Osteocyte (in vitro differentiated cells): ENCODE data around the gene CYP4F8. TPM values are rescaled to one million over a fixed set of nuclear protein-coding genes. Genes with fewer than 3 reads are reported as not detected.
"Not testable (repeated sequence)": the region's sequence is repeated elsewhere in the genome, so short reads cannot be mapped to it uniquely, and the experiment has no call there.

Experiments
- DNase-seq: peaks from one replicate; pipeline ENCODE4 v3.0.0; 2021; ENCODE audit warnings: mixed read lengths; ENCODE audit not compliant: unreplicated experiment; ENCODE audit errors: extremely low spot score
- H3K27ac Mint-ChIP-seq: one replicate; pipeline ENCODE4 v1.8.0; 2021; ENCODE audit warnings: mild to moderate bottlenecking, mixed read lengths; ENCODE audit not compliant: unreplicated experiment
- H3K27me3 Mint-ChIP-seq: one replicate; pipeline ENCODE4 v1.8.0; 2021; ENCODE audit warnings: mixed read lengths; ENCODE audit not compliant: unreplicated experiment
- H3K36me3 Mint-ChIP-seq: one replicate; pipeline ENCODE4 v1.8.0; 2021; ENCODE audit warnings: mixed read lengths; ENCODE audit not compliant: unreplicated experiment
- H3K4me1 Mint-ChIP-seq: one replicate; pipeline ENCODE4 v1.8.0; 2021; ENCODE audit warnings: mixed read lengths; ENCODE audit not compliant: unreplicated experiment
- H3K4me3 Mint-ChIP-seq: one replicate; pipeline ENCODE4 v1.8.0; 2021; ENCODE audit warnings: mild to moderate bottlenecking, moderate library complexity, mixed read lengths; ENCODE audit not compliant: unreplicated experiment
- H3K9me3 Mint-ChIP-seq: one replicate; pipeline ENCODE4 v1.8.0; 2021; ENCODE audit warnings: mixed read lengths; ENCODE audit not compliant: unreplicated experiment
- CTCF ChIP-seq: fragments of 200-600 bp; sonication (generic); IDR thresholded peaks from 2 replicates; pipeline ENCODE4 v1.5.0; 2021; ENCODE audit warnings: antibody characterized with exemption, mild to moderate bottlenecking, moderate library complexity
- total RNA-seq: library from RNA; stranded (reverse); gene quantifications from 2 replicates; pipeline ENCODE4 v1.2.1, GENCODE V29; 2021

The CYP4F8 gene
- total RNA-seq, 1 donor from 2014 or later, result not detected

GRCh38 chr19:15673176-15673654 lies 58.2 kb downstream of the CYP4F8 start:
- Mint-ChIP-seq H3K36me3 (no peaks in the 10 kb centered on the region), H3K9me3 (peaks cover 10% of the 10 kb centered on the region), H3K4me1 (no peaks in the 10 kb centered on the region), H3K27ac (no peak overlapping the region), H3K27me3 (no peaks in the 10 kb centered on the region), H3K4me3 (no peak overlapping the region)
- DNase-seq, result no peak
- TF ChIP-seq CTCF, result no peak

GRCh38 chr19:15675560-15675959 lies 60.5 kb downstream of the CYP4F8 start:
- Mint-ChIP-seq H3K27me3 (no peaks in the 10 kb centered on the region), H3K4me3 (no peak overlapping the region), H3K9me3 (peaks cover 27% of the 10 kb centered on the region), H3K36me3 (no peaks in the 10 kb centered on the region), H3K4me1 (no peaks in the 10 kb centered on the region), H3K27ac (no peak overlapping the region)
- TF ChIP-seq CTCF, result no peak
- DNase-seq, result no peak

- H3K4me1 Mint-ChIP-seq, result no peaks in the 10 kb centered on the region
- H3K4me3 Mint-ChIP-seq, result no peak overlapping the region
- no peak for DNase-seq
- no peak overlapping the region for H3K27ac Mint-ChIP-seq
- H3K9me3 Mint-ChIP-seq, result peaks cover 45% of the 10 kb centered on the region
- H3K27me3 Mint-ChIP-seq, result no peaks in the 10 kb centered on the region
- TF ChIP-seq CTCF, result no peak
- H3K36me3 Mint-ChIP-seq, result no peaks in the 10 kb centered on the region
Observed at GRCh38 chr19:15679089-15679488, 64.1 kb downstream of the CYP4F8 start.

DNA sequence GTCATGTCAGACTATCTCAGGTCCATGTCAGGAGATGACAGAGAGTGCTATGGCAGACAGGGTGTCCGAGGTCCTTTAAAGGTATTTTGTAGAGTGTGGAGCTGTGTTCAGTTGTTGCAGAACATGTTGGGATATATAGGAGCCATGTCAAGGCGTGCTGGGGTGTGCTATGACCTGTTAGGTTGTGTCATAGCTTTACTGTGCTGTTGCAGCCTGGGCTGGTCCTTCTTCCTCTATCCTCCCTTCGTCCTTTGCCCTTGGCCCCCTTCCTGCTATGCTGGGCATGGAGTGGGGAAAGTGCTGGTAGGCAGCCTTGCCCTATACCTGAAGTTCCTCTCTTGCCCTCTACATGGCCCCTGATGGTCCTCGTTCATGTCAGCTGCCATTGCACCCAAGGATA lies 64.8 kb downstream of the CYP4F8 start:
- H3K9me3 Mint-ChIP-seq, result peaks cover 49% of the 10 kb centered on the region
- not testable (repeated sequence) for H3K36me3 Mint-ChIP-seq, H3K4me1 Mint-ChIP-seq, H3K27me3 Mint-ChIP-seq, H3K27ac Mint-ChIP-seq, H3K4me3 Mint-ChIP-seq
- peak; percentile 59 for DNase-seq

Other genes with a start within 250 kb of the CYP4F8 start
- gene AKAP8, start 235.4 kb upstream of the CYP4F8 start, total RNA-seq, result 34.2 and 36.9 TPM in 2 replicates
- gene AKAP8L, start 196.2 kb upstream of the CYP4F8 start, total RNA-seq, result 96.2 and 104 TPM in 2 replicates
- gene WIZ, start 165.3 kb upstream of the CYP4F8 start, total RNA-seq, result 52.4 and 55.0 TPM in 2 replicates
- gene RASAL3, start 150.7 kb upstream of the CYP4F8 start, total RNA-seq, result not detected in 2 replicates
- gene PGLYRP2, start 135.7 kb upstream of the CYP4F8 start, total RNA-seq, result not detected in 2 replicates
- not detected in 2 replicates for gene CYP4F22, start 106.7 kb upstream of the CYP4F8 start, total RNA-seq
- not detected in 2 replicates for gene CYP4F3, start 25.7 kb downstream of the CYP4F8 start, total RNA-seq
- not detected in 2 replicates for gene CYP4F12, start 57.9 kb downstream of the CYP4F8 start, total RNA-seq
- not detected in 2 replicates for gene OR10H2, start 112.8 kb downstream of the CYP4F8 start, total RNA-seq
- gene OR10H3, start 122.8 kb downstream of the CYP4F8 start, total RNA-seq, result not detected in 2 replicates
- gene OR10H5, start 172.4 kb downstream of the CYP4F8 start, total RNA-seq, result not detected in 2 replicates
- not detected in 2 replicates for gene OR10H1, start 200.4 kb downstream of the CYP4F8 start, total RNA-seq